HEK293 (cell line): ENCODE data around the gene ZNF772.

Experiments
- CTCF ChIA-PET: fragments of 350-600 bp; formaldehyde crosslinking; extraction: SDS; loops from one replicate; lab custom pipeline; 2021; ENCODE audit warnings: antibody characterized with exemption; lab: Yijun Ruan, JAX
- POLR2A ChIA-PET: fragments of 300-600 bp; formaldehyde crosslinking; extraction: SDS; loops from one replicate; lab custom pipeline; 2020; ENCODE audit warnings: antibody characterized with exemption, inconsistent platforms; lab: Yijun Ruan, JAX
- H3K27ac ChIP-seq: fragments of 200-500 bp; sonication (Bioruptor generic); 2 replicates; pipeline ENCODE4 v1.5.1; 2014; ENCODE audit warnings: low read depth, low read length, control low read depth, inconsistent platforms; ENCODE audit errors: extremely low read depth
- H3K36me3 ChIP-seq, 2 experiments: fragments of 200-500 bp in 1 of 2; sonication (Bioruptor generic) in 1 of 2; 1 replicate in 1 of 2; 2 replicates in 1 of 2; pipeline ENCODE4 v1.5.1; 2014 to 2017; ENCODE audit warnings: inconsistent platforms in 2 of 2, low read length in 2 of 2; ENCODE audit not compliant: control insufficient read depth in 2 of 2, insufficient read depth in 1 of 2
- H3K4me1 ChIP-seq: fragments of 200-500 bp; sonication (Bioruptor generic); 2 replicates; pipeline ENCODE4 v1.5.1; 2014; ENCODE audit warnings: mild to moderate bottlenecking, low read length, inconsistent platforms; ENCODE audit not compliant: control insufficient read depth, insufficient read depth
- H3K4me3 ChIP-seq: 2 replicates; pipeline ENCODE4 v1.5.1; 2011; ENCODE audit warnings: low read depth, mild to moderate bottlenecking, control low read depth, low read length, moderate library complexity
- H3K9me3 ChIP-seq: fragments of 200-500 bp; sonication (Bioruptor generic); 2 replicates; pipeline ENCODE4 v1.5.1; 2014; ENCODE audit warnings: low read depth, low read length, inconsistent platforms; ENCODE audit not compliant: control insufficient read depth, insufficient read depth
- EGR2 ChIP-seq: fragments of 450-650 bp; formaldehyde crosslinking; IDR thresholded peaks from 2 replicates; pipeline ENCODE4 v1.5.1; 2016; ENCODE audit warnings: low read depth, missing biosample characterization, missing genetic modification characterization
- GLIS2 ChIP-seq: fragments of 450-650 bp; formaldehyde crosslinking; IDR thresholded peaks from 2 replicates; pipeline ENCODE4 v1.5.1; 2016; ENCODE audit warnings: missing biosample characterization, missing genetic modification characterization
- KLF16 ChIP-seq: fragments of 450-650 bp; formaldehyde crosslinking; IDR thresholded peaks from 2 replicates; pipeline ENCODE4 v1.5.1; 2017; ENCODE audit warnings: missing biosample characterization, missing genetic modification characterization
- MYNN ChIP-seq: fragments of 450-650 bp; formaldehyde crosslinking; IDR thresholded peaks from 2 replicates; pipeline ENCODE4 v1.5.1; 2016; ENCODE audit warnings: missing biosample characterization, missing genetic modification characterization, borderline replicate concordance
- PATZ1 ChIP-seq: fragments of 450-650 bp; formaldehyde crosslinking; IDR thresholded peaks from 2 replicates; pipeline ENCODE4 v1.5.1; 2016; ENCODE audit warnings: missing biosample characterization, missing genetic modification characterization
- PRDM2 ChIP-seq: fragments of 450-650 bp; formaldehyde crosslinking; IDR thresholded peaks from 2 replicates; pipeline ENCODE4 v1.5.1; 2016; ENCODE audit warnings: missing biosample characterization, missing genetic modification characterization, borderline replicate concordance
- SCRT2 ChIP-seq: fragments of 450-650 bp; formaldehyde crosslinking; IDR thresholded peaks from 2 replicates; pipeline ENCODE4 v1.5.1; 2016; ENCODE audit warnings: missing biosample characterization, missing genetic modification characterization
- SP7 ChIP-seq: fragments of 450-650 bp; formaldehyde crosslinking; IDR thresholded peaks from 2 replicates; pipeline ENCODE4 v1.5.1; 2016; ENCODE audit warnings: missing biosample characterization, missing genetic modification characterization
- TRIM28 ChIP-seq: IDR thresholded peaks from 2 replicates; pipeline ENCODE4 v1.6.1; 2011; ENCODE audit warnings: low read length, control low read depth, borderline replicate concordance
- ZBTB6 ChIP-seq: fragments of 450-650 bp; formaldehyde crosslinking; IDR thresholded peaks from 2 replicates; pipeline ENCODE4 v1.5.1; 2017; ENCODE audit warnings: missing biosample characterization, missing genetic modification characterization
- ZNF335 ChIP-seq: fragments of 450-650 bp; formaldehyde crosslinking; conservative IDR thresholded peaks from 2 replicates; pipeline ENCODE4 v1.5.1; 2016; ENCODE audit warnings: missing biosample characterization, missing genetic modification characterization
- ZNF354C ChIP-seq: fragments of 450-650 bp; formaldehyde crosslinking; IDR thresholded peaks from 2 replicates; pipeline ENCODE4 v1.5.1; 2016; ENCODE audit warnings: missing biosample characterization, missing genetic modification characterization, low read depth, borderline replicate concordance
- ZNF362 ChIP-seq: fragments of 450-650 bp; formaldehyde crosslinking; IDR thresholded peaks from 2 replicates; pipeline ENCODE4 v1.5.1; 2016; ENCODE audit warnings: missing biosample characterization, missing genetic modification characterization
- ZNF404 ChIP-seq: fragments of 450-650 bp; formaldehyde crosslinking; IDR thresholded peaks from 2 replicates; pipeline ENCODE4 v1.5.1; 2017; ENCODE audit warnings: missing biosample characterization, missing genetic modification characterization
- ZNF530 ChIP-seq: fragments of 450-650 bp; formaldehyde crosslinking; IDR thresholded peaks from 2 replicates; pipeline ENCODE4 v1.5.1; 2016; ENCODE audit warnings: low read depth, missing biosample characterization, missing genetic modification characterization
- ZNF544 ChIP-seq: fragments of 450-650 bp; formaldehyde crosslinking; IDR thresholded peaks from 2 replicates; pipeline ENCODE4 v1.5.0; 2017; ENCODE audit warnings: missing biosample characterization, missing genetic modification characterization
- ZNF549 ChIP-seq: fragments of 450-650 bp; IDR thresholded peaks from 2 replicates; pipeline ENCODE4 v1.5.1; 2018; ENCODE audit warnings: missing biosample characterization, missing genetic modification characterization, mild to moderate bottlenecking, inconsistent platforms, moderate library complexity
- ZNF639 ChIP-seq: fragments of 450-650 bp; formaldehyde crosslinking; IDR thresholded peaks from 2 replicates; pipeline ENCODE4 v1.5.1; 2016; ENCODE audit warnings: missing biosample characterization, missing genetic modification characterization
- ZNF76 ChIP-seq: fragments of 450-650 bp; formaldehyde crosslinking; IDR thresholded peaks from 2 replicates; pipeline ENCODE4; 2016; ENCODE audit warnings: low read depth, missing biosample characterization, missing genetic modification characterization, borderline replicate concordance
- ZSCAN16 ChIP-seq: fragments of 450-650 bp; formaldehyde crosslinking; IDR thresholded peaks from 2 replicates; pipeline ENCODE4 v1.5.1; 2016; ENCODE audit warnings: missing biosample characterization, missing genetic modification characterization
- TF ChIP-seq, protein P1 (sequence below): fragments of 450-650 bp; formaldehyde crosslinking; IDR thresholded peaks from 2 replicates; pipeline ENCODE4 v1.5.1; 2016; ENCODE audit warnings: missing biosample characterization, missing genetic modification characterization

Gene ZNF772

GRCh38 chr19:57437931-57438330 is 39.4 kb downstream of the ZNF772 start:
- H3K36me3 ChIP-seq, result peaks cover 14 to 41% of the 10 kb centered on the region in 2 experiments
- peaks cover 7% of the 10 kb centered on the region for H3K4me1 ChIP-seq
- POLR2A ChIA-PET, result interaction anchor here (0.5 kb wide), 1 partner anchor 762 kb away, joined by 9 read pairs; no protein-coding TSS in a partner anchor
- H3K27ac ChIP-seq, result no peak overlapping the region
- no peak for TF ChIP-seq ZSCAN16 (tag by site-specific recombination)
- TF ChIP-seq ZNF76 (tag by site-specific recombination), result no peak
- no peak for TF ChIP-seq PRDM2
- TF ChIP-seq ZNF404 (tag by site-specific recombination), result no peak
- TF ChIP-seq MYNN, result no peak
- TF ChIP-seq SCRT2, result no peak
- no peak for TF ChIP-seq ZNF335 (tag by site-specific recombination)
- TF ChIP-seq ZNF549 (tag by site-specific recombination), result no peak
- TF ChIP-seq ZNF362 (tag by site-specific recombination), result no peak
- TF ChIP-seq, protein P1, sequence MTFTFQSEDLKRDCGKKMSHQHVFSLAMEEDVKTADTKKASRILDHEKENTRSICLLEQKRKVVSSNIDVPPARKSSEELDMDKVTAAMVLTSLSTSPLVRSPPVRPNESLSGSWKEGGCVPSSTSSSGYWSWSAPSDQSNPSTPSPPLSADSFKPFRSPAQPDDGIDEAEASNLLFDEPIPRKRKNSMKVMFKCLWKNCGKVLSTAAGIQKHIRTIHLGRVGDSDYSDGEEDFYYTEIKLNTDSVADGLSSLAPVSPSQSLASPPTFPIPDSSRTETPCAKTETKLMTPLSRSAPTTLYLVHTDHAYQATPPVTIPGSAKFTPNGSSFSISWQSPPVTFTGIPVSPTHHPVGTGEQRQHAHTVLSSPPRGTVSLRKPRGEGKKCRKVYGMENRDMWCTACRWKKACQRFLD, result no peak
- no peak for TF ChIP-seq ZBTB6 (tag by site-specific recombination)
- TF ChIP-seq, all 188 proteins: peak for 0
- CTCF ChIA-PET, result interaction anchor here (0.5 to 0.9 kb wide), 2 partner anchors 28 to 779 kb away, joined by 3 read pairs; no protein-coding TSS in a partner anchor
- Histone ChIP-seq H3K4me3 (no peak overlapping the region), H3K9me3 (no peaks in the 10 kb centered on the region)

DNA sequence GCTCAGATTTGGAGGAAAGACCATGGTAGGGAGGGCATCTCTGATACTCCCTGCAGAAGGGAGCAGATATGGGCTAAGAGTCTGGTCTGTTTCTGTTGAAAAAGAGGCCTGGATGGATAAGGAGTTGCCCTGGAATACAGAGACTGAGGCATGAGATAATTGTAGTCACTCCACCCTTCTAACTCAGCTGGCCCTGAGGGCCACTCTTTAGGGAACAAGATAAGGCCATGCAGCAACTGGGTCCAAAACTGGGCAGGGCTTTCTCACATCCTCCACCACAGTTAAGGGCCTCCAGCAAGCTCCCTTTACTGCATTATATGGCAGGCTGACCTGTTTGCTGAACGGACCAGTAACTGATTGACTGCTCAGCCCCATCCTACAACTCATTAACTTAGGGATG is 40.9 kb downstream of the ZNF772 start:
- ChIA-PET POLR2A (interaction anchor here (1.0 kb wide), 1 partner anchor 27 kb away, joined by 4 read pairs; no protein-coding TSS in a partner anchor), CTCF (no interaction called here)
- Histone ChIP-seq H3K27ac (no peak overlapping the region; the same call in 1 of the 2 replicates), H3K4me1 (peaks cover 7% of the 10 kb centered on the region), H3K9me3 (no peaks in the 10 kb centered on the region), H3K36me3 (peaks cover 13 to 27% of the 10 kb centered on the region in 2 experiments), H3K4me3 (peak overlapping the region; percentile 94)
- no peak for TF ChIP-seq ZNF354C
- TF ChIP-seq GLIS2 (tag by site-specific recombination), result no peak
- TF ChIP-seq ZNF544 (tag by site-specific recombination), result no peak
- no peak for TF ChIP-seq TRIM28
- no peak for TF ChIP-seq SCRT2
- no peak for TF ChIP-seq EGR2
- no peak for TF ChIP-seq ZNF639 (tag by site-specific recombination)
- no peak for TF ChIP-seq ZNF362 (tag by site-specific recombination)
- no peak for TF ChIP-seq PATZ1 (tag by site-specific recombination)
- no peak for TF ChIP-seq KLF16 (tag by site-specific recombination)
- TF ChIP-seq ZNF530 (tag by site-specific recombination), result no peak
- no peak for TF ChIP-seq SP7 (tag by site-specific recombination)
